ENCODE measurements around the gene CALHM4.
A peak's percentile ranks its signal among the peaks of the same experiment; 100 is the strongest.

The CALHM4 gene

GRCh38 chr6:116553451-116553850 is at the start of gene CALHM4:
Gene CALHM4, plus strand, starts transcription at chr6:116553751. Its CDS starts 43 bp downstream, at chr6:116553794.
- DNase-seq = no peak

DNA sequence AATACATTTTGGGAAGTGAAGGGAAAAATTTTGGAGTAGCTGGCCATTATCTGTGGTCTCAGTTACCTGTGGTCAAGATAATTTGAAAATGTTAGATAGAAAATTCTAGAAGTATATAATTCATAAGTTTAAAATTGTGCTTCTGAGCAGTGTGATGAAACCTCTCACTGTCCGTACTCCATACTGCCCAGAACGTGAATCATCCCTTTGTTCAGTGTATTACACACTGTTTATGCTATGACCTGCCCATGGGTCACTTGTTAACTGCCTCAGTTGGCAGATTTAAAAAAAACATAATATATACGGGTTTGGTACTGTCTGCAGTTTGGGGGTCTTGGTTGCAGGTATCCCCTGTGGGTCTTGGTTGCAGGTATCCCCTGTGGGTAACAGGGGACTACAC is 46.2 kb upstream of the CALHM4 start:
- no peak for DNase-seq

DNA sequence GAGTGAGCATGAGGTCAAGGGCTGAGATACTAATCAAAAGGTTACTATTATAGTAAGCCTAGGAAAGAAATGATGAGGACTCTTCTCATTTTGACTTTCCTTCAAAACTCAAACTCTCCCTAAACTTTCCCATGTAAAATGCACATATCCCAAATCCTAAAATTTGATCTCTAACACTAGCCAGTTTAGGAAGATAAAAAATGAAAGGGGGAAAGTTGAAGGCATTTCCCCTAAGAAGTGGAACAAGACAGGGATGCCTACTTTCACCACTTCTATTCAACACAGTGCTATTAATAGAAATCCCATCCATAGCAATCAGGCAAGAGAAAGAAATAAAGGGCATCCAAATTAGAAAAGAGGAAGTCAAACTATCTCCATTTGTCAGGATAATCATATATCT is 45.0 kb upstream of the CALHM4 start:
- DNase-seq = no peak

GRCh38 chr6:116511424-116512110 is 42.0 kb upstream of the CALHM4 start, which contains the start of gene CALHM5:
Gene CALHM5, plus strand, starts transcription at chr6:116511639. Its CDS starts 58 bp downstream, at chr6:116511697.
- DNase-seq = no peak

- DNase-seq = no peak
Measured at GRCh38 chr6:116512111-116512559, 41.4 kb upstream of the CALHM4 start.

DNA sequence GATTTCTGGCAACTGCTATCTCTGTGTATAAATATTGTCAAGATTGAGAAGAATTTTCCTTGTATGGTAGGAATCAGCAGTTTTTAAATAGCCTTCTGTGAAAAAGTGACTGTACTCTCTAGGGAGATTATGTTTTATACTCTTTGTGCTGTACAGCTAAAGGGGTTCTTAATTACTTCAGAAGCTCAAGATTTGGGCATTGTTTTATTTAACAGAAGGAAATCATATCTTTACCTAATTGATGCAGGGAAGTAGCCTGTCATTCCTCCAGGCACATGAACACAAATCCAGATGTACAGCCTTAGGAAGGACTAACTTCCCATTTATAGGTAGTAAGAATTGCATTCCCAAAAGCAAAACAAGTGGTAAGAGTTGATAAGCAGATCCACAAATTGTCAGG is 40.8 kb upstream of the CALHM4 start:
- no peak for DNase-seq

- DNase-seq = no peak
Measured at GRCh38 chr6:116513224-116513875, 40.2 kb upstream of the CALHM4 start.

GRCh38 chr6:116514111-116514510 is 39.4 kb upstream of the CALHM4 start:
- DNase-seq = no peak

DNA sequence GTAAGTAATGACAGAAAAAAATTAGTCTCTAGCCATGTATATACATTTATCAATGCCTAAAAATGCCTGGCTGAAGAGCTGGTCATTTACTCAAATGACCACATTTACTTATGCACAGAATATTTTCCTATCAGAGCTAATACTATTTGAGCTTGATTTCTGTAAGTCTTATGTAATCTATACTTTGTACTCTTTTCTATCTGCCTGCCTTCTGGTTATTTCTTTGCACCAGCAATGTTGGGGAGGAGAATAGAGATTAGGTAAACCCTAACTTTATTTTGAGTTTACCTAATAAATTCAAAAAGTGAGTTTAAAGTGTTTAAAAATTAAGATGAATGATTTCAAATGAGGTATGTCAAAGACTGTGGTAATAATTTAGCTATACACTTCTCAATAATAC is 38.4 kb upstream of the CALHM4 start:
- DNase-seq = no peak

DNA sequence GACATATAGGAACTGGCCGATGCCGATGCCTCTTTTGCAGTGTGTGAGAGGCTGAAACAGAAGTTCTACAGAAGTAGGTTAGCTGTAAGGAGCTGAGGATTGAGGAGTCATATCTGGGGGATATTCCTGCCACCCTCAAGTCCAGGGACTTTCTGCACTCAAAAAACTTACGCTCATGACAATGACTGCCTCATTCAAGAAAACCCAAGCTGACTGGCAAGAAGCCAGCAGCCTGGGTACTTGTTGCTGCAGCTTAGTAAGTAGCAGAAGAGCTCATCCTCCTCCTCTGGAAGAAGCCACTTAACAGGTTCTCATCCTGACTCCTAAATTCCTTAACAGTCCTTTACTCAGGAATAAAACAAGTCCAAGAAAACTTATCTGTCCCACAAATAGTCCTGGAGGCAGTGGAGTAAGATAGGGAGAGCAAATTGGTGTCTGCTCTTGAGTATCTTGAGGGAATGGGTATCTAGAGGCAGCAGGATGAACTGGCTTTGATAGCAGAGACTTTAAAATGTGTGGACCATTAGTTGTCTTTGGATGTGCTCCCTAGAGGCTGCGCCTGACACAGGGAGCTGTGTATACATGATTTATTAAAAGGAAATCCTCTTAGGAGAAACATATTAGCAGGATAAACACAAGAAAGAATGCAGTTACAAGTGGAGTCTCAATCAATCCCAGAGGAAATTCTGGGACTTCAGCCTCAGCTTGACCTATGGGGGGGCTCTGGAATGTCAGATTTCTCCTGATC is 34.8 kb upstream of the CALHM4 start:
- no peak for DNase-seq

GRCh38 chr6:116522896-116523295 is 30.7 kb upstream of the CALHM4 start:
- no peak for DNase-seq

DNA sequence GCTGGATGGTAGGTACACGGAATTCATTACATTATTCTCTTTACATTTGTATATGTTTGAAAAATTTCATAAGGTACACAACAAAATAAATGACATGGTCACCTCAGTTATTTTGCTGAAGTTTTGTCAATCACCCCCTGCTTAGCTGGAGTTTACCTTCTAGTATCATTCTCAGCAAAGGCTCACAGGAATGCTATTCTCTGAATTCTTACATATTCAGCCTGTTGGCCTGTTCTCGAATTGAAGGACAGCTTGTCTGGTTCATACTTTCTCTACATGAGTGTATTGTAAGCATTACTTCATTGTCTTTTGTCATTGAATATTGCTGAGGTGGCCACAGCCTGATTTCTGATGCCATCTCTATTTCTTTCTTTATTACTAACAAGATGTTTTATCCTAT is 29.3 kb upstream of the CALHM4 start:
- no peak for DNase-seq

DNA sequence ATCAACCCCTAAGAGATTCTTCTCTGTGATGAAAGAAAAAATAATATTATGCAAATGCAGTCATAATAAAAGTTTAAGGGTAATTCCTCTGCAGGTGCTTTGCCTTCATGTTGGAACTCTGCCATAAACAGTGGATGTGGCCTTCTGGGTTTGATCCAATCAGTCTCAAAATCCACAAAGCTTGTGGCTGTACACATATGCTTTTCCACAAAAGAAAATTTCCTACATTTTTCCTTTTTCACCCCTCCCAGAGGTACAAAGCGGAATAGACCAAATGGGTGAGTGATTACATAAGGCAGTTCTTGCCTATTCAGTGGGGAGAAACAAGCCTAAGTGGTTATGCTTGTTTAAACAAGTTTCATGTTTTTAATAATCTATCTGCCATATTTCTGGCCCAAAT is 25.4 kb upstream of the CALHM4 start:
- DNase-seq = no peak

DNA sequence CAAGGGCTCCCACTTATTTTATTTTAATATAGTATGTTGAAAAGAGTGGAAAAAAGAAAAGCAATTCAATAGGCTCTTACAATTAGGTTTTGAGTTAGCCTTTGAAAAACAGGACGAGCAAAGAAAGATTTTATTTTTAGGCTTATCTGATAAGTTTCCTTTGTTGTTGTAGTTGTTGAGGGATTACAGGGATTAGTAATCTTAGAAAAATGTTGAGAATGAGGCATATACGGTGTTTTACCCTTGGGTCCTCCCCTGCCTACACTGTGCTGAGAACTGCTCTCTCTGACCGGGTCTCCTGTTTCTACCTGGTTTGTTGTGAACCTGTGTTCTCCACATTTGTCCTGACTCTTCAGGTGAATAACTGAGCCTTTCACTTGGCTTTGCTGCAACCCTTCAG is 24.8 kb upstream of the CALHM4 start:
- DNase-seq = no peak

GRCh38 chr6:116529466-116530290 is 23.9 kb upstream of the CALHM4 start:
- DNase-seq = no peak

GRCh38 chr6:116530436-116530835 is 23.1 kb upstream of the CALHM4 start:
- DNase-seq = peak; percentile 72

GRCh38 chr6:116531675-116532570 is 21.6 kb upstream of the CALHM4 start:
- DNase-seq = no peak

DNA sequence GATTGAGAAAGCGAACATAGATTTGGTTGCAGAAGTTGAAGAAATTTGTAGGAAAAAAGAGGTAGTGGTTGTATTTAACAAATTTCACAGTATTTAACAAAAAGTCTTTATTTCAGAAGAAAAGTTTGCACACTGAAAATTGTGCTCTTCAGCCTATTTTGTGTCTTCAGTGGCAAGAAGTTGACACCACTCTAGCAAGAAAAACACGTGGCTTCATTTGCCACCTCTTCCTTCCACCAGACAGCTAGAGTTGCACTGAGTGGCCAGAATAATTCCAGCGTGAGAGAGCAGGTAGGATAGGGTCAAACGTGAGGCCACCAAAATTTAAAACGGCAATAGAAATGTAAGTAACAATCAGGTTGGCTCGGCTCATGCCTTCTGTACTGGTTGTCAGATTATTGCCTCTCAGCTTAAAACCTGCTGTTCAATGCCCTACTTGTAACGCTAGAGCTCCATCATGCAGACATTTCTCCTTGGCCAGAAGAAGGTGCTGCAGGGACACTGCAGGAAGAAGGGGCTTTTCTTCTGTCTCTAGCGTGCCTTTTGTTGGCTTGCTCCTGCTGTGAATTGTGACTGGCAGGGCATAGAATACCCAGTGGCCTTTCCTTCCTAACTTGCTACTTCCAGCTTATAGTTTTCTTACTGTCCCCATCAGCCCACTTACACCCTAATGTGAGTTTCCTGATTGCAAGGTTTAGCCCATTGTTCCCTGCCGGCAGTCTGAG is 20.2 kb upstream of the CALHM4 start:
- DNase-seq = no peak

GRCh38 chr6:116535109-116535508 is 18.4 kb upstream of the CALHM4 start:
- no peak for DNase-seq

DNA sequence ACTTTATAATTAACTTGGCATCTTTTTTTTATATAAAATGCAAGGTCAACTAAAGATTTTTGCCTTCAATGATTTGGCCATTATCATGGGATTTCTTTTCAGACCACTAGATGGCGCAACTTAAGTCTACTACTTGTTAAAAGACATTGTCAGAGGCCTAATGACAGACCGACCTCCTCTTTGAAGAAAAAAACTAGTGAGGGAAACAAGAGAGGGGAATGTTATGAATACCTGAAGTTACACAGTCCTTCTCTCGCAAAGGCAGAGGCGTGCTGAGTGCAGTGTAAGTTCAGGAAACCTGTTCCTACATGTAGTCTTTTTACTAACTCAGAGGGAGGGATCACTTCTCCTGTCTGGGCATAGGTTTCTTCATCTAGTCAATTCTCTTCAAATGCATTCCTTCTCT is 17.3 kb upstream of the CALHM4 start:
- no peak for DNase-seq

GRCh38 chr6:116542426-116542825 is 11.1 kb upstream of the CALHM4 start:
- DNase-seq = no peak

Measured in NCI-H187 treated with DMSO at 0.1 percent for 48 hours (cell line).